HEK293T (cell line): ENCODE data around the gene CYP2R1.

Source experiments
- CTCF ChIA-PET: fragments of 350-600 bp; formaldehyde crosslinking; extraction: SDS; loops from one replicate; lab custom pipeline; 2021; ENCODE audit warnings: antibody characterized with exemption, inconsistent platforms; lab: Yijun Ruan, JAX
- POLR2A ChIA-PET: fragments of 350-600 bp; formaldehyde crosslinking; extraction: SDS; loops from one replicate; lab custom pipeline; 2020; ENCODE audit warnings: antibody characterized with exemption, inconsistent platforms; lab: Yijun Ruan, JAX
- DNase-seq: peaks from one replicate; pipeline ENCODE4 v3.0.0; 2012; ENCODE audit warnings: mixed read lengths; ENCODE audit errors: extremely low spot score
- ARNT ChIP-seq: fragments of 450-650 bp; IDR thresholded peaks from 2 replicates; pipeline ENCODE4 v1.6.1; 2017; ENCODE audit warnings: mild to moderate bottlenecking
- BHLHE40 ChIP-seq: fragments of 450-650 bp; IDR thresholded peaks from 2 replicates; pipeline ENCODE4 v1.6.1; 2016; ENCODE audit warnings: mild to moderate bottlenecking, moderate library complexity, borderline replicate concordance
- CTBP1 ChIP-seq: fragments of 450-650 bp; IDR thresholded peaks from 2 replicates; pipeline ENCODE4 v1.6.1; 2016; ENCODE audit warnings: borderline replicate concordance
- ELF4 ChIP-seq: fragments of 450-650 bp; IDR thresholded peaks from 2 replicates; pipeline ENCODE4 v1.6.1; 2017; ENCODE audit warnings: antibody characterized with exemption
- FOXA1 ChIP-seq: fragments of 450-650 bp; IDR thresholded peaks from 2 replicates; pipeline ENCODE4 v1.6.1; 2016; ENCODE audit warnings: mild to moderate bottlenecking
- FOXK2 ChIP-seq: fragments of 450-650 bp; IDR thresholded peaks from 2 replicates; pipeline ENCODE4 v1.6.1; 2016; ENCODE audit warnings: mild to moderate bottlenecking
- FOXM1 ChIP-seq: fragments of 450-650 bp; IDR thresholded peaks from 2 replicates; pipeline ENCODE4 v1.6.1; 2017; ENCODE audit warnings: mild to moderate bottlenecking, borderline replicate concordance
- HDGF ChIP-seq: fragments of 450-650 bp; IDR thresholded peaks from 2 replicates; pipeline ENCODE4 v1.6.1; 2017; ENCODE audit warnings: antibody characterized with exemption, borderline replicate concordance
- L3MBTL2 ChIP-seq: fragments of 450-650 bp; conservative IDR thresholded peaks from 2 replicates; pipeline ENCODE4 v1.6.1; 2016; ENCODE audit warnings: mild to moderate bottlenecking
- LEF1 ChIP-seq: fragments of 450-650 bp; IDR thresholded peaks from 2 replicates; pipeline ENCODE4 v1.6.1; 2017; ENCODE audit warnings: mild to moderate bottlenecking, borderline replicate concordance
- NFRKB ChIP-seq: fragments of 450-650 bp; IDR thresholded peaks from 2 replicates; pipeline ENCODE4 v1.6.1; 2016; ENCODE audit warnings: mild to moderate bottlenecking, moderate library complexity
- PKNOX1 ChIP-seq: fragments of 450-650 bp; IDR thresholded peaks from 2 replicates; pipeline ENCODE4 v1.6.1; 2016
- SP1 ChIP-seq: fragments of 450-650 bp; IDR thresholded peaks from 2 replicates; pipeline ENCODE4 v1.6.1; 2017
- SUZ12 ChIP-seq: fragments of 450-650 bp; IDR thresholded peaks from 2 replicates; pipeline ENCODE4 v1.6.1; 2016; ENCODE audit warnings: mild to moderate bottlenecking
- TARDBP ChIP-seq: fragments of 450-650 bp; IDR thresholded peaks from 2 replicates; pipeline ENCODE4 v1.6.1; 2016
- ZNF384 ChIP-seq: fragments of 450-650 bp; IDR thresholded peaks from 2 replicates; pipeline ENCODE4 v1.6.1; 2016

The CYP2R1 gene

GRCh38 chr11:14892036-14892556 is at the start of gene CYP2R1:
Gene CYP2R1, minus strand, starts transcription at chr11:14892231. Its CDS starts 26 bp downstream, at chr11:14892205.
- ChIA-PET CTCF (interaction anchor here (1.9 kb wide), 1 partner anchor 16 kb away, joined by 10 read pairs; no protein-coding TSS in a partner anchor), POLR2A (interaction anchor here (0.6 to 2.1 kb wide), 20 partner anchors 8 to 392 kb away, joined by 3 to 16 read pairs (median 4); partner anchors contain the start of genes CALCB, COPB1, PDE3B and PSMA1)
- peak; percentile 94 for DNase-seq
- TF ChIP-seq PKNOX1 (peak; percentile 97), TARDBP (no peak), L3MBTL2 (peak; percentile 62), ARNT (no peak)

GRCh38 chr11:14938936-14939335 is 46.9 kb upstream of the CYP2R1 start:
- POLR2A ChIA-PET = no interaction called here
- no peak for TF ChIP-seq FOXM1
- TF ChIP-seq L3MBTL2 = no peak
- TF ChIP-seq BHLHE40 = no peak
- TF ChIP-seq SUZ12 = no peak
- no peak for TF ChIP-seq LEF1
- no peak for TF ChIP-seq FOXK2
- no peak for DNase-seq
- CTCF ChIA-PET = no interaction called here

- DNase-seq = no peak
- TF ChIP-seq ARNT (no peak), LEF1 (no peak), SP1 (no peak), L3MBTL2 (no peak), TARDBP (no peak), HDGF (no peak), NFRKB (no peak), FOXA1 (no peak), CTBP1 (no peak), ZNF384 (no peak), PKNOX1 (no peak), FOXM1 (no peak), FOXK2 (no peak)
- ChIA-PET CTCF (no interaction called here), POLR2A (no interaction called here)
Measured at GRCh38 chr11:14934641-14935351, 42.8 kb upstream of the CYP2R1 start.

- TF ChIP-seq PKNOX1 (no peak), LEF1 (no peak), FOXK2 (no peak), TARDBP (no peak), BHLHE40 (no peak), HDGF (no peak), ZNF384 (no peak)
- ChIA-PET POLR2A (no interaction called here), CTCF (no interaction called here)
- no peak for DNase-seq
Measured at GRCh38 chr11:14932447-14932846, 40.4 kb upstream of the CYP2R1 start.

- ChIA-PET CTCF (no interaction called here), POLR2A (no interaction called here)
- TF ChIP-seq FOXM1 (no peak), L3MBTL2 (no peak), NFRKB (no peak), LEF1 (no peak), HDGF (no peak), CTBP1 (no peak), ZNF384 (no peak), SP1 (no peak), FOXA1 (no peak), TARDBP (no peak), ARNT (no peak), PKNOX1 (no peak), ELF4 (no peak), SUZ12 (no peak), BHLHE40 (no peak), FOXK2 (no peak)
- no peak for DNase-seq
Measured at GRCh38 chr11:14930369-14930768, 38.3 kb upstream of the CYP2R1 start.

- ChIA-PET CTCF (no interaction called here), POLR2A (no interaction called here)
- DNase-seq = no peak
- TF ChIP-seq ZNF384 = no peak
- no peak for TF ChIP-seq TARDBP
- TF ChIP-seq CTBP1 = no peak
- no peak for TF ChIP-seq ELF4
- TF ChIP-seq ARNT = no peak
- no peak for TF ChIP-seq FOXK2
- TF ChIP-seq BHLHE40 = no peak
- no peak for TF ChIP-seq NFRKB
- TF ChIP-seq FOXA1 = no peak
- TF ChIP-seq FOXM1 = no peak
- no peak for TF ChIP-seq SP1
- no peak for TF ChIP-seq SUZ12
- TF ChIP-seq PKNOX1 = no peak
- TF ChIP-seq HDGF = no peak
Measured at GRCh38 chr11:14927146-14927545, 35.1 kb upstream of the CYP2R1 start.
